Measurements from ENCODE around the gene FAM117A. TPM values are rescaled to one million over a fixed set of nuclear protein-coding genes. Genes with fewer than 3 reads are reported as not detected.
"Not testable (repeated sequence)": the region's sequence is repeated elsewhere in the genome, so short reads cannot be mapped to it uniquely, and the experiment has no call there.

Gene FAM117A
- total and polyA plus RNA-seq, 2 donors (not counting 3 experiments of a cell fraction or from before 2014, with no cell fraction given): 12.2 to 24.1 TPM

- H3K4me3 ChIP-seq (replicated peaks in 1 of 3; ENCODE audit: insufficient read depth in 1 of 3, low read depth in 1 of 3, low read length in 3 of 3): no peak overlapping the region
- H3K9ac ChIP-seq (replicated peaks; ENCODE audit: extremely low read depth, insufficient read depth, low read length): no peak overlapping the region
- dilution Hi-C loops (cut with MboI; ENCODE audit: extremely low pct_ligation_motif_present, low sequenced_read_pairs): no loop called here
- no peak overlapping the region for H3K4me2 ChIP-seq (ENCODE audit: insufficient read depth, low read length)
- H3K27me3 ChIP-seq (ENCODE audit: control insufficient read depth in 2 of 2, insufficient read depth in 2 of 2, low read length in 2 of 2): no peaks in the 10 kb centered on the region
- POLR2A ChIA-PET: no interaction called here
- CTCF ChIA-PET: no interaction called here
- H3K79me2 ChIP-seq (ENCODE audit: control insufficient read depth, insufficient read depth, low read length): no peaks in the 10 kb centered on the region
- TF ChIP-seq EZH2 (IDR thresholded peaks at IDR 0.05; ENCODE audit: borderline replicate concordance, low read depth, low read length, severe bottlenecking) (no peak), MAX (IDR thresholded peaks at IDR 0.05; ENCODE audit: insufficient read depth, insufficient read length) (no peak), FOS (IDR thresholded peaks at IDR 0.05; ENCODE audit: borderline replicate concordance, insufficient read depth, low read length) (no peak), MYC (IDR thresholded peaks at IDR 0.05; ENCODE audit: low read depth, low read length) (no peak), CTCF (IDR thresholded peaks at IDR 0.05; ENCODE audit: extremely low read depth in 1 of 2, insufficient read depth in 1 of 2, low read depth in 1 of 2, low read length in 2 of 2) (no peak), POLR2AphosphoS5 (IDR thresholded peaks at IDR 0.05; ENCODE audit: insufficient read depth, low read depth, low read length) (no peak), POLR2A (IDR thresholded peaks at IDR 0.05; ENCODE audit: low read depth, low read length) (no peak), JUN (IDR thresholded peaks at IDR 0.05; ENCODE audit: borderline replicate concordance, insufficient read depth, insufficient read length, low read depth) (no peak), GATA2 (IDR thresholded peaks at IDR 0.05; ENCODE audit: insufficient read depth, insufficient read length, low read depth, low read length) (no peak)
- H3K9me3 ChIP-seq (replicated peaks; ENCODE audit: control insufficient read depth, insufficient read depth, low read length): no peaks in the 10 kb centered on the region
- no peaks in the 10 kb centered on the region for H3K4me1 ChIP-seq (ENCODE audit: control insufficient read depth, extremely low read depth, insufficient read depth, low read length)
- intact Hi-C loops (cut with micrococcal nuclease): loop anchor here (5.0 kb wide), 1 partner anchor 587 kb away; no protein-coding TSS in a partner anchor
- no TSS peak for BruUV-seq (replicated peaks)
- no peaks in the 10 kb centered on the region for H4K20me1 ChIP-seq (replicated peaks; ENCODE audit: control insufficient read depth, extremely low read depth, insufficient read depth, low read length)
- FAIRE-seq (no peak), DNase-seq (ENCODE audit: low read depth, low spot score) (no peak)
- no peak overlapping the region for H3K27ac ChIP-seq (ENCODE audit: insufficient read depth, low read depth, low read length)
- no peaks in the 10 kb centered on the region for H3K9me1 ChIP-seq (replicated peaks; ENCODE audit: control insufficient read depth, extremely low read depth, insufficient read depth, low read length)
- no peak overlapping the region for H2AFZ ChIP-seq (ENCODE audit: low read depth, low read length)
- peaks cover 0 to 11% of the 10 kb centered on the region in 2 experiments for H3K36me3 ChIP-seq (ENCODE audit: control insufficient read depth in 2 of 2, extremely low read depth in 1 of 2, insufficient read depth in 2 of 2, low read length in 2 of 2)
Measured at GRCh38 chr17:49725452-49726130, 38.3 kb downstream of the FAM117A start.

DNA sequence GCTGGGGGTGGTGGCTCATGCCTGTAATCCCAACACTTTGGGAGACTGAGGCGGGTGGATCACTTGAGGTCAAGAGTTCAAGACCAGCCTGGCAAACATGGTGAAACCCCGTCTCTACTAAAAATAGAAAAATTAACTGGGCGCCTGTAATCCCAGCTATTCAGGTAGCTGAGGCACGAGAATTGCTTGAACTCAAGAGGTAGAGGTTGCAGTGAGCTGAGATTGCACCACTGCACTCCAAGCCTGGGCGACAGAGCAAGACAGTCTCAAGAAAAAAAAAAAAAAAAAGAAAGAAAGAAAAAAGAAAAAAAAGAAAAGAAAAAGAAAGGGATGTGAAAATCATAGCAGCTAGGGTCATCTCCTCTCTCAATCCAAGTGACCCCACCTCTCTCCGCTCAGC, 39.4 kb downstream of the FAM117A start:
- H3K9me1 ChIP-seq (replicated peaks; ENCODE audit: control insufficient read depth, extremely low read depth, insufficient read depth, low read length); FAIRE-seq; CTCF ChIA-PET: not testable (repeated sequence)

More for the DNA sequence above, 39.4 kb downstream of the FAM117A start:
- BruUV-seq (replicated peaks); H3K4me2 ChIP-seq (ENCODE audit: insufficient read depth, low read length); intact Hi-C loops (cut with micrococcal nuclease); H3K9me3 ChIP-seq (replicated peaks; ENCODE audit: control insufficient read depth, insufficient read depth, low read length); H3K27ac ChIP-seq (ENCODE audit: insufficient read depth, low read depth, low read length); dilution Hi-C loops (cut with MboI; ENCODE audit: extremely low pct_ligation_motif_present, low sequenced_read_pairs); H2AFZ ChIP-seq (ENCODE audit: low read depth, low read length); H3K4me3 ChIP-seq (replicated peaks in 1 of 3; ENCODE audit: insufficient read depth in 1 of 3, low read depth in 1 of 3, low read length in 3 of 3); POLR2A ChIA-PET; DNase-seq (ENCODE audit: low read depth, low spot score); H3K79me2 ChIP-seq (ENCODE audit: control insufficient read depth, insufficient read depth, low read length); H4K20me1 ChIP-seq (replicated peaks; ENCODE audit: control insufficient read depth, extremely low read depth, insufficient read depth, low read length); H3K4me1 ChIP-seq (ENCODE audit: control insufficient read depth, extremely low read depth, insufficient read depth, low read length); H3K27me3 ChIP-seq (ENCODE audit: control insufficient read depth in 2 of 2, insufficient read depth in 2 of 2, low read length in 2 of 2); H3K9ac ChIP-seq (replicated peaks; ENCODE audit: extremely low read depth, insufficient read depth, low read length): not testable (repeated sequence)
- H3K36me3 ChIP-seq (ENCODE audit: control insufficient read depth in 2 of 2, extremely low read depth in 1 of 2, insufficient read depth in 2 of 2, low read length in 2 of 2): peaks cover 0 to 17% of the 10 kb centered on the region in 2 experiments

Measured in endothelial cell of umbilical vein (primary cell).